Tibial nerve (tissue), 3 donors: ENCODE measurements around the gene FHDC1.

Experiments used
- CTCF ChIP-seq, 5 experiments: fragments of 200-600 bp in 3 of 5; fragments of 450-650 bp in 2 of 5; sonication (generic) in 3 of 5; IDR thresholded peaks; one replicate each; pipeline ENCODE4 v1.5.1; 2016 to 2019; ENCODE audit warnings: antibody characterized with exemption in 5 of 5, mild to moderate bottlenecking in 3 of 5, moderate library complexity in 2 of 5
- POLR2A ChIP-seq, 2 donors: fragments of 450-650 bp; IDR thresholded peaks; one replicate each; pipeline ENCODE4 v1.6.1; 2017; ENCODE audit warnings: antibody characterized with exemption in 2 of 2, mild to moderate bottlenecking in 2 of 2, moderate library complexity in 2 of 2

- TF ChIP-seq CTCF (IDR thresholded peaks at IDR 0.05) (no peak), POLR2A (IDR thresholded peaks at IDR 0.05) (no peak)
These were observed 62.7 kb downstream of the FHDC1 start for GRCh38 chr4:152998861-152999260.
